ENCODE data around the gene CLEC3B.

DNA sequence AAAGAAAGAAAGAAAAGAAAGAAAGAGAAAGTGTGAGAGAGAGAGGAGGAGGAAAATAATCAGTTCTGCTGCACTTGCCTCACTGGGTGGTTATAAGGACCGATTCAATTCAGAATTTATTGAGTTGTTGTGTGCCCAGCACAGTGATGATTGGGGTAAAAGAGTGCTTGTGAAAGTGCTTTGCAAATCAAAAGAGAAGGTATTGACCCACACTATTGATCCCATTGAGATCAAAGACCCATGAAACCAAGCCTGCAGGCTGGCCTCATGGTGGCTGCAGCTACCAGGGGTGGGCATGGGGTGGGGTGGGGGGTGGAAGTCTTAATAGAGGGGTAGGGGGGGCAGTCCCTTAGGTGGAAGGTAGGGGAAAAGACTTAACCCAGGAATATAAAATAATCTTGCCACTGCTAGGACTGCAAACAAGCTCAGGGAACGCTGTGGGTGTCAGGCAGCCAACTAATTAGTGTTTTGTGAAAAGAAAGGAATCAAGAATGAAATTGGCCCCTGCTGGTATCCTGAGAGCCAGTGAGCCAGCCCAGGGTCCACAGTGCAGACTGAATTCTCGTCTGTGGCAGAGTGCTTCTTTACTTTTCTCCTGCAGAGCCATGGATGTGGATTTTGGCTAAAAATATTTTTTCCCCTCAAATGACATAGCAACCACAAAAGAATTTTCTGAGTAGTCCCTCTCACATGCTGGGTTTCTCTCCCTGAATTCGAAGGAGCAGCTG lies 34.2 kb downstream of the CLEC3B start:
- no peak for TF ChIP-seq POLR2A (IDR thresholded peaks at IDR 0.05)
- TF ChIP-seq, protein P1, sequence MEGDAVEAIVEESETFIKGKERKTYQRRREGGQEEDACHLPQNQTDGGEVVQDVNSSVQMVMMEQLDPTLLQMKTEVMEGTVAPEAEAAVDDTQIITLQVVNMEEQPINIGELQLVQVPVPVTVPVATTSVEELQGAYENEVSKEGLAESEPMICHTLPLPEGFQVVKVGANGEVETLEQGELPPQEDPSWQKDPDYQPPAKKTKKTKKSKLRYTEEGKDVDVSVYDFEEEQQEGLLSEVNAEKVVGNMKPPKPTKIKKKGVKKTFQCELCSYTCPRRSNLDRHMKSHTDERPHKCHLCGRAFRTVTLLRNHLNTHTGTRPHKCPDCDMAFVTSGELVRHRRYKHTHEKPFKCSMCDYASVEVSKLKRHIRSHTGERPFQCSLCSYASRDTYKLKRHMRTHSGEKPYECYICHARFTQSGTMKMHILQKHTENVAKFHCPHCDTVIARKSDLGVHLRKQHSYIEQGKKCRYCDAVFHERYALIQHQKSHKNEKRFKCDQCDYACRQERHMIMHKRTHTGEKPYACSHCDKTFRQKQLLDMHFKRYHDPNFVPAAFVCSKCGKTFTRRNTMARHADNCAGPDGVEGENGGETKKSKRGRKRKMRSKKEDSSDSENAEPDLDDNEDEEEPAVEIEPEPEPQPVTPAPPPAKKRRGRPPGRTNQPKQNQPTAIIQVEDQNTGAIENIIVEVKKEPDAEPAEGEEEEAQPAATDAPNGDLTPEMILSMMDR (IDR thresholded peaks at IDR 0.05): no peak

Data from breast epithelium (tissue), 3 donors.